SU-DHL-6 (cell line): ENCODE results near the gene OXCT2.

Source experiments
- H2AFZ ChIP-seq: fragments of 200-600 bp; sonication (generic); 2 replicates; pipeline ENCODE4 v1.6.1; 2014; ENCODE audit warnings: low read depth, mild to moderate bottlenecking, moderate library complexity, mixed read lengths, antibody characterized with exemption, low read length; ENCODE audit not compliant: severe bottlenecking
- H3F3A ChIP-seq: fragments of 200-600 bp; shearing (Covaris generic); 2 replicates; pipeline ENCODE4 v1.6.0; 2016; ENCODE audit warnings: antibody characterized with exemption, mild to moderate bottlenecking; ENCODE audit not compliant: insufficient read depth
- H3K27ac ChIP-seq: fragments of 200-600 bp; sonication (generic); 2 replicates; pipeline ENCODE4 v1.5.1; 2016; ENCODE audit warnings: low read depth, mild to moderate bottlenecking, low read length, moderate library complexity, mixed read lengths
- H3K27me3 ChIP-seq: fragments of 200-600 bp; sonication (generic), shearing (Covaris generic); 2 replicates; pipeline ENCODE4 v1.6.0; 2014; ENCODE audit warnings: mild to moderate bottlenecking, low read length
- H3K36me3 ChIP-seq: fragments of 200-600 bp; sonication (generic); 2 replicates; pipeline ENCODE4 v1.6.1; 2014; ENCODE audit warnings: mild to moderate bottlenecking, low read length, mixed read lengths
- H3K4me2 ChIP-seq: fragments of 300-600, 200-600 bp; shearing (Covaris generic), sonication (generic); 2 replicates; pipeline ENCODE4 v1.6.0; 2014; ENCODE audit warnings: low read length, low read depth, mild to moderate bottlenecking; ENCODE audit not compliant: poor library complexity, severe bottlenecking
- H3K4me3 ChIP-seq: fragments of 200-600 bp; sonication (generic); 2 replicates; pipeline ENCODE4 v1.5.1; 2014; ENCODE audit warnings: antibody characterized with exemption, low read length, mild to moderate bottlenecking, mixed read lengths; ENCODE audit not compliant: insufficient read depth, poor library complexity, severe bottlenecking
- H3K79me2 ChIP-seq: fragments of 200-600 bp; sonication (generic); 2 replicates; pipeline ENCODE4 v1.6.1; 2014; ENCODE audit warnings: mild to moderate bottlenecking, low read length, moderate library complexity; ENCODE audit not compliant: insufficient read depth
- H3K9ac ChIP-seq: fragments of 200-600 bp; sonication (generic); 2 replicates; pipeline ENCODE4 v1.7.0; 2014; ENCODE audit warnings: mild to moderate bottlenecking, low read length
- H3K9me2 ChIP-seq: fragments of 200-600 bp; sonication (generic); replicated peaks from 2 replicates; pipeline ENCODE4 v1.6.1; 2014; ENCODE audit warnings: low read length; ENCODE audit not compliant: insufficient read depth
- H3K9me3 ChIP-seq: fragments of 200-600 bp; sonication (generic); 2 replicates; pipeline ENCODE4 v1.6.1; 2014; ENCODE audit warnings: low read length, mixed read lengths; ENCODE audit not compliant: insufficient read depth
- H4K20me1 ChIP-seq: fragments of 200-600 bp; sonication (generic); 2 replicates; pipeline ENCODE4 v1.6.1; 2014; ENCODE audit warnings: low read depth, mild to moderate bottlenecking, antibody characterized with exemption, low read length, moderate library complexity, mixed read lengths
- EZH2phosphoT487 ChIP-seq: fragments of 200-600 bp; sonication (generic), shearing (Covaris generic); conservative IDR thresholded peaks from 2 replicates; pipeline ENCODE4 v1.6.1; 2018; ENCODE audit warnings: mild to moderate bottlenecking, antibody characterized with exemption, low read length, moderate library complexity, mixed read lengths
- TF ChIP-seq, protein P1 (sequence below): fragments of 200-600 bp; sonication (generic); IDR thresholded peaks from one replicate; pipeline ENCODE4 v1.5.1; 2017; ENCODE audit warnings: antibody characterized with exemption, mild to moderate bottlenecking, low read length, moderate library complexity; ENCODE audit not compliant: insufficient read depth, poor library complexity, severe bottlenecking

OXCT2 gene

DNA sequence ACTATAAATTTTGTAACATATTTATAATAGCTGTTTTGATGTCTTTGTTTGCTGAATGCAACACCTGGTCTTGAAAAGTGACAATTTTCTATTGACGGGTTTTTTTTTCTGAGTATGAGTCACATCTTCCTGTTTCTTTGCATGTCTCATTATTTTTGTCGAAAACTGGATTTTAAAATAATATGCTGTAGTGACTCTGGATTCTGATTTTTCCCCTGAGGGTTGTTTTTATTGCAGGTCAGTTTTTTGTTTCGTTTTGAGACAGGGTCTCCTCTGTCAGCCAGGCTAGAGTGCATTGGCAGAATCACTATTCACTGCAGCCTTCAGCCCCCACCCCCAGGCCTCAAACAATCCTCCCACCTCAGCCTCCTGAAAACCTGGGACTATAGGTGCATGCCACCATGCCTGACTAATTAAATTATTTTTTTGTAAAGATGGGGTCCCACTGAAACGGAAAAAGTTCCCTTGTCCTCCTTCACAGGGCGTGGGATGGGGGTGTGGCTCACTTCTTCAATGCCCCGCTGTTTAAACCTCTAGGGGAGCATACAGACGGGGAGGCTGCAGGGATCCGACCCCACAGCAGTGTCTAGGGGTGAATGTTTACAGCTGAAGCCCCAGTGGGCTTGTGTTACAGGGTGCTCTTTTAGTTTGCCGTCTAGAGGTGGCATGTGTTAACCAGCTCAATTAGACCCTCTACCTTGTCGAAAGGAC lies 43.8 kb downstream of the OXCT2 start:
- Histone ChIP-seq H3K4me3 (no peak overlapping the region), H3K79me2 (no peaks in the 10 kb centered on the region), H3K36me3 (no peaks in the 10 kb centered on the region), H3K9me3 (no peaks in the 10 kb centered on the region), H3K9ac (no peak overlapping the region), H4K20me1 (no peaks in the 10 kb centered on the region), H3K9me2 (no peaks in the 10 kb centered on the region), H2AFZ (no peak overlapping the region), H3K4me2 (no peak overlapping the region), H3K27me3 (no peaks in the 10 kb centered on the region), H3K27ac (no peak overlapping the region), H3F3A (no peaks in the 10 kb centered on the region)
- TF ChIP-seq, protein P1, sequence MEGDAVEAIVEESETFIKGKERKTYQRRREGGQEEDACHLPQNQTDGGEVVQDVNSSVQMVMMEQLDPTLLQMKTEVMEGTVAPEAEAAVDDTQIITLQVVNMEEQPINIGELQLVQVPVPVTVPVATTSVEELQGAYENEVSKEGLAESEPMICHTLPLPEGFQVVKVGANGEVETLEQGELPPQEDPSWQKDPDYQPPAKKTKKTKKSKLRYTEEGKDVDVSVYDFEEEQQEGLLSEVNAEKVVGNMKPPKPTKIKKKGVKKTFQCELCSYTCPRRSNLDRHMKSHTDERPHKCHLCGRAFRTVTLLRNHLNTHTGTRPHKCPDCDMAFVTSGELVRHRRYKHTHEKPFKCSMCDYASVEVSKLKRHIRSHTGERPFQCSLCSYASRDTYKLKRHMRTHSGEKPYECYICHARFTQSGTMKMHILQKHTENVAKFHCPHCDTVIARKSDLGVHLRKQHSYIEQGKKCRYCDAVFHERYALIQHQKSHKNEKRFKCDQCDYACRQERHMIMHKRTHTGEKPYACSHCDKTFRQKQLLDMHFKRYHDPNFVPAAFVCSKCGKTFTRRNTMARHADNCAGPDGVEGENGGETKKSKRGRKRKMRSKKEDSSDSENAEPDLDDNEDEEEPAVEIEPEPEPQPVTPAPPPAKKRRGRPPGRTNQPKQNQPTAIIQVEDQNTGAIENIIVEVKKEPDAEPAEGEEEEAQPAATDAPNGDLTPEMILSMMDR = no peak
- no peak for TF ChIP-seq EZH2phosphoT487

DNA sequence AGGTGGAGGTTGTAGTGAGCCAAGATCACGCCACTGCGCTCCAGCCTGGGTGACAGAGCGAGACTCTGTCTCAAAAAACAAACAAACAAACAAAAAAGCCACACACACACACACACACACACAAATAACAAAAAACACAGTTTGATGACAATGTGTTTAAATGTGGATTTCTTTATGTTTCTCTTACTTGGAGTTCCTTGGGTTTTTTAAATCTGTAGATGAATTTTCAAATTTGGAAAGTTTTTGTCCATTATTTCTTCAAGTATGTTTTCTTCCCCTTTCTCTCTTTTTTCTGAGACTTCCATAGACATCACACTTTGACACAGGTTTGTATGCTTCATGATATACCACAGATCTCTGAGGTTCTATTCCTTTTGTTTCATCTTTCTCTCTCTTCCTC lies 44.5 kb downstream of the OXCT2 start:
- Histone ChIP-seq H2AFZ (no peak overlapping the region), H3K9me3 (no peaks in the 10 kb centered on the region), H3K27ac (no peak overlapping the region), H3F3A (no peaks in the 10 kb centered on the region), H3K36me3 (no peaks in the 10 kb centered on the region), H3K4me3 (no peak overlapping the region), H3K27me3 (no peaks in the 10 kb centered on the region), H3K9ac (no peak overlapping the region), H3K4me2 (no peak overlapping the region), H3K79me2 (no peaks in the 10 kb centered on the region), H4K20me1 (no peaks in the 10 kb centered on the region), H3K9me2 (no peaks in the 10 kb centered on the region)
- TF ChIP-seq, protein P1 = no peak
- TF ChIP-seq EZH2phosphoT487 = no peak

DNA sequence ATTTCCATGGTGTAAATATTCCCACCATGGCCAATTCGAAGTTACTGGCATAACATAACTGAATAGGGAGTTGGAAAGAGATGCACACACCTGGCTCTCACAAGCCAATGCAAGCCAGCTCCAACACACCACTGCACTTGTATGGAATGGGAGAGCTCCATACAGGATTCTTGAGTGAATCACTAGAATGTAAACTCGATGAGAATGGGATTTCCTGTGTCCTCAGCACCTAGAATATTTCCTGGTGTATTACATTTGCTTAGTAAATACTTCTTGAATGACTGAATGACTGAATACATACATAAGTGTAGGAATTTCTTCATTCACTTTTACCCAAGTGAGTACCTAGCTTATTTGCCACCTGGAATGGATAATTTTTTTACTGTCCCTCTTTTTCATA lies 48.7 kb downstream of the OXCT2 start:
- Histone ChIP-seq H3K4me3 (no peak overlapping the region), H3K4me2 (no peak overlapping the region), H3K9me2 (no peaks in the 10 kb centered on the region), H3F3A (no peaks in the 10 kb centered on the region), H3K9me3 (no peaks in the 10 kb centered on the region), H3K9ac (no peak overlapping the region), H3K79me2 (no peaks in the 10 kb centered on the region), H3K36me3 (no peaks in the 10 kb centered on the region), H2AFZ (no peak overlapping the region), H3K27ac (no peak overlapping the region), H4K20me1 (no peaks in the 10 kb centered on the region), H3K27me3 (no peaks in the 10 kb centered on the region)
- no peak for TF ChIP-seq EZH2phosphoT487
- TF ChIP-seq, protein P1 = no peak
